Stomach smooth muscle (tissue), 2 donors: ENCODE results near the gene SDHA.
"Not testable (repeated sequence)": the region's sequence is repeated elsewhere in the genome, so short reads cannot be mapped to it uniquely, and the experiment has no call there.

Experiments
- H3K27ac ChIP-seq: one replicate; pipeline ENCODE4 v1.7.0; 2013; ENCODE audit warnings: mild to moderate bottlenecking, low read length, inconsistent platforms
- H3K27me3 ChIP-seq, 2 donors: one replicate each; pipeline ENCODE4 v1.7.0; 2013; ENCODE audit warnings: low read length in 2 of 2; ENCODE audit not compliant: insufficient read depth in 2 of 2, control insufficient read depth in 1 of 2
- H3K36me3 ChIP-seq, 2 donors: one replicate each; pipeline ENCODE4 v1.7.0; 2013; ENCODE audit warnings: low read length in 2 of 2; ENCODE audit not compliant: control insufficient read depth in 2 of 2, insufficient read depth in 2 of 2
- H3K4me1 ChIP-seq: one replicate; pipeline ENCODE4 v1.7.0; 2013; ENCODE audit warnings: low read length; ENCODE audit not compliant: control insufficient read depth, insufficient read depth
- H3K4me3 ChIP-seq, 2 donors: one replicate each; pipeline ENCODE4 v1.7.0; 2013; ENCODE audit warnings: low read length in 2 of 2
- H3K9ac ChIP-seq, 2 donors: one replicate each; pipeline ENCODE4 v1.7.0; 2013; ENCODE audit warnings: low read length in 2 of 2, mild to moderate bottlenecking in 1 of 2
- H3K9me3 ChIP-seq, 2 donors: one replicate each; pipeline ENCODE4 v1.7.0; 2013; ENCODE audit warnings: low read length in 2 of 2; ENCODE audit not compliant: control insufficient read depth in 2 of 2
- donor health status: healthy.
- donor health status: Pancreatic carcinoma.

Gene SDHA

DNA sequence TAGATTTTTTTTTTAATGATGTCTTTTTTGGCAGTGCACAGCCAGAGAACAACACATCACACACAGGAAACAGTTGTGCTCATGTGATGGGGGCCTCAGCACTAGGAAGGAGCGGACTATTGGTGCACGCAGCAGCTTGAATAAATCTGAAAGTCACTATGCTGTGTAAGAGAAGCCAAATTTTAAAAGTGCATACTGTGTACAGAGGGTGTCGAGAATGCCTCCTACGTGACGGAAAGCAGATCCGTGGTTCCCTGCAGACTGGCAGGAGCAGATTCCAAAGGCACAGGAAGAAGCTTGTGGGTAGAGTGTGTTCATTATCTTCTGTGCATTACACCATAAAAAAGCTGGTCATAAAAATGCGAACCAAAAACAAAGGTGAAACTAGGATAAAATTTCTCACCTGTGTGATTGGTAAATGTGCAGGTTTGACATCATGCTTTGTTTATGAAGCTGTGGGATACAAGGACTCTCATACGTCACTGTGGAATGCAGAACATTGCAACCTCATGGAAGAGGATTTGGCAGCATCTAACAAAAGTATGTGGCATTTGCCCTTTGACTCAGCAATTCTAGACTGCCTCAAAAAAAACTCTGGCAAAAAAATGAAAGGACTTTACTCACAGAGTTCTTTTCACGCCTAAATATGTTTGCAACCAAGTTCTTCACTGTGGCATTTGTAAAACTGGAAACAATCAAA, 45.3 kb downstream of the SDHA start:
- not testable (repeated sequence) for H3K9ac ChIP-seq, H3K4me3 ChIP-seq, H3K9me3 ChIP-seq, H3K27me3 ChIP-seq, H3K36me3 ChIP-seq
- Histone ChIP-seq H3K4me1 (peaks cover 13% of the 10 kb centered on the region), H3K27ac (peak overlapping the region; percentile 55)

DNA sequence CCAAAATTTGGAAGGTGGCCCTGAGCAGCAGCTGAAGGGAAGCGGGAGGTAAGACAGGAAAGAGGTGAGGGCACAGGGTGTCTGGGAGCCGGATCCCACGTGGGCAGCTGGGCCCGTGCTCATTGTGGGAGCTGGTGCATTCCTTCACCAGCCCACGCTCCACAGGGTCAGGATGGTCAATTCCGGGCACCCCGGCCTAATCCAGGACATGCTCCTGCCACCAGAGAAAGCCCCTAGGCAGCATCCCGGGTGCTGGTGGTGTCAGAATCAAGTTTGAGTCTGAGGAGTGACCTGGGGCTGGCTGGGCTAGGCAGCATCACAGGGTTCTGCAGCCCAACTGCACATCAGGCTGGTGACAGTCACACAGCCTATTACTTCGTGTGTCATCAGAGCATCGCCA, 46.2 kb downstream of the SDHA start:
- peak overlapping the region in 1 of 2 donors; percentile 15 for H3K4me3 ChIP-seq
- H3K4me1 ChIP-seq, result peaks cover 13% of the 10 kb centered on the region
- H3K9ac ChIP-seq, result no peak overlapping the region
- no peaks in the 10 kb centered on the region for H3K9me3 ChIP-seq
- H3K27me3 ChIP-seq, result no peaks in the 10 kb centered on the region
- peaks cover 5 to 10% of the 10 kb centered on the region in 2 donors for H3K36me3 ChIP-seq
- peak overlapping the region; percentile 55 for H3K27ac ChIP-seq

DNA sequence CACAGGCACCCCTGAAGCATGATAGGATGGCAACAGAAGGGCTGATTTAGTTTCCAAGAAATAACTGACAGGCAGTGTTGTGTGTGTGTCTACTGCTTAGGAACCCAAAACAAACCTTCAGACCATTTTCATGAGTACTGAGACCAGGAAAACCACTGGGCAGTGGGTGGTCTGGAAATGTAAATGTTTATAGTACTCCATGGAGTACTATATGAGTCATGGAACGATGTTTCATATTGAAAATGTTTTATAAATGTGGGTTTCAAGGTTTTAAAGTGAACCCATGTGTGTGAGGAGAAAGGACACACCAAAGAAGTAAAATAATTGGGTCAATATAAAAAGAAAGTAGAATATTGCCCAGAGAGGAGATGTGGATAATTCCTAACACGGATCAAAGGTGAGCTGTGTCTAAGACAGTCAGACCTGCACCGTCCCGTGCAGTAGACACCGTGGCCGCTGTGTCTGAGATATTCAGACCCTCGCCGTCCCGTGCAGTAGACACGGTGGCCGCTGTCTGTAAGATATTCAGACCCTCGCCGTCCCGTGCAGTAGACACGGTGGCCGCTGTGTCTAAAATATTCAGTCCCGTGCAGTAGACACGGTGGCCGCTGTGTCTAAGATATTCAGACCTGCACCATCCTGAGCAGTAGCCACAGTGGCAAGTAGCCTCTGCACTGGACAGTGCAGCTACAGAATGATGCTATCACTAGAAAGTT, 48.3 kb downstream of the SDHA start:
- H3K9me3 ChIP-seq, H3K4me3 ChIP-seq, H3K27ac ChIP-seq, H3K9ac ChIP-seq, H3K27me3 ChIP-seq, H3K36me3 ChIP-seq: not testable (repeated sequence)
- H3K4me1 ChIP-seq, result peaks cover 20% of the 10 kb centered on the region

DNA sequence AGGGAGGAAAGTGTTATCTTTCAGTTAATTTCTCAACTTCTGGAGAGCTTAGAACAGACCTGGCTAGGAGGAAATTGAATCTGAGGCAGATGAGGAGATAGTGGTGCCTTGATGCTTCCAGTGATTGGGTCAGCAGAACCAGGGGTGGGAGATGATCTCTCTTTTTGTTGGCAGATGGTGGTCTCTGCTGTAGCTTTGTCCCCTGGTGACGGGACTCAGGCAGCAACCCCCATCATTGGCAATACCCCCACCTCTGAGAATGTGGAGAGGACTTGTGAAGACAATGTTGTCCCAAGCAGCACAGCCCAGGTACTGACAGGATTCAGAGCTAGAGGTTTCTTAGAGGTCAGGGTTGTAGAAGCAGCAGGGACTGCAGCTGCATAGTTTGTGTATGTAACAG, 49.6 kb downstream of the SDHA start:
- Histone ChIP-seq H3K36me3 (peaks cover 5 to 10% of the 10 kb centered on the region in 2 donors), H3K27me3 (no peaks in the 10 kb centered on the region), H3K9me3 (no peaks in the 10 kb centered on the region), H3K4me3 (no peak overlapping the region), H3K4me1 (peaks cover 20% of the 10 kb centered on the region), H3K27ac (no peak overlapping the region), H3K9ac (no peak overlapping the region)

DNA sequence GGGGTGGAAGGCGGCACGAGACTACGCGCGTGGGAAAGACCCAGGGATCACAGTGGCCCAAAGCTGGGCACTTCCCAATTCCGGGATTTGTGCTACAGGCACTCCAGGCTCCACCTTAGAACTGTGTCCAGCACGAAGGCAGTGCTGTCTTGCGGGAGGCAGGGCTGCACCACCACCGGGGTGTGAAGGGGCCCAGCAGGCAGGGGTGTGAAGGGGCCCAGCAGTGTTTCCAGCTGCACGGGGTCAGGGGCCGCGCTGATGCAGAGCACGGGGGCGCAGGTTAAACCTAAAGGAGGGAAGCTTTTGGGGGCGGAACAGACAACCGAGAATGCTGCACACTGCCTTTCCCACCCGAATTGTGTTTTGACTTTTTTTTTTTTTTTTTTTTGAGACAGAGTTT, 52.2 kb downstream of the SDHA start:
- Histone ChIP-seq H3K9ac (no peak overlapping the region), H3K27me3 (no peaks in the 10 kb centered on the region), H3K4me1 (peaks cover 12% of the 10 kb centered on the region), H3K27ac (no peak overlapping the region), H3K9me3 (no peaks in the 10 kb centered on the region), H3K4me3 (peak overlapping the region in 1 of 2 donors; percentile 84), H3K36me3 (peaks cover 2 to 12% of the 10 kb centered on the region in 2 donors)

DNA sequence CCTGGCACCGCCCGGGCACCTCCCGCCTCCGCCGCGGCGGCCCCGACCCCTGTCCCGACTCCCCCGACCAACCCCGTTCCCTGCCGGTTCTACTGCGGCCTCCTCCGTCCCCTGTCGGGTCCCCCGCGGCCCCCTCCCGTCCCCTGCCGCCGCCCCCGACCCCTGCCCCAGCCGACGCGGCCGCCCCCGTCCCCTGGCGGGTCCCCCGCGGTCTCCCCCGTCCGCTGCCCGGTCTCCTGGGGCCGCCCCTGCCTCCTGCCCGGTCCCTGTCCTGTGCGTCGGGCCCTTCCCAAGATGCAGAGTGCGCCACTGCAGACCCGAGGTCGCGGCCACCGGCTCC, 53.7 kb downstream of the SDHA start:
- H3K9me3 ChIP-seq, H3K27me3 ChIP-seq: not testable (repeated sequence)
- H3K9ac ChIP-seq, result peak overlapping the region; percentile 75 to 85
- peak overlapping the region; percentile 78 to 84 for H3K4me3 ChIP-seq
- H3K4me1 ChIP-seq, result peaks cover 12% of the 10 kb centered on the region
- peaks cover 0 to 15% of the 10 kb centered on the region in 2 donors for H3K36me3 ChIP-seq
- peak overlapping the region; percentile 89 for H3K27ac ChIP-seq

DNA sequence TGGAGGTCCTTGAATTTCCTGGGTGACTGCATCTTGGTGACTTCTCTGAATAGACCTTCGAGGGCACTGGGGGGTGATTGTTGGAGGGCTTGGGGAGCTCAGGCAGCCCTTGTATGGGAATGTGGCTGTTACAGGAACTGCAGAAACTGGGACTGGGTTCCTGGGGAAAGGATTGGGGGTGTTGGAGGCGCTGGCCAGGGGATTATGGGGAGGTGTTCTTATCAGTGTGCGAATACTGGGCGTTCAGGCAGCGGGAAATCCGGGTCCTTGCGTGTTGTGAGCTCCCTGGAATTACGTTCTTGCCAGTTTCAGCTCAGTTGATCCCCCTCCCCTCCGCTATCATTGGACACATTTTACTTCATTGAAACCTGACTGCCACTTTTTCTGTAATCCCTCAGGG, 55.0 kb downstream of the SDHA start:
- H3K9me3 ChIP-seq, H3K9ac ChIP-seq, H3K4me3 ChIP-seq, H3K36me3 ChIP-seq, H3K27me3 ChIP-seq, H3K27ac ChIP-seq: not testable (repeated sequence)
- peaks cover 12% of the 10 kb centered on the region for H3K4me1 ChIP-seq

DNA sequence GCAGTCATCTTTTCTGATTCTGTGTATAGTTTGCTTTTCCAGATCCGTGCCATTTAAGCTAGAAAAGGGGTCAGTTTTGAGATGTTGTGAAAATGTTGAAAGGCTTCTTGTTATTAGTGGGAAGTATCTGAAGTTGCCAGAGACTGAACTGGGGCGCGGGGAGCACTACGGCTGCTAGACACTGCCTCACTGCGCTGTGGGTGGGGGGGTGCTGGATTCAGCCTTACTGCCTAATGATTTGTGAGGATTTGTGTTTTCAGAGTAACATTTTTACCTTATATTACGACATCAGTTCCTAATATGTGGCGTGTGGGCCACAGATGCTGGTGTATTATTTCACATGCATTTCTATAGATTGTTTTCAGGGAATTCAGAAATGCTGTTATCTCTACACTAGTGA, 55.4 kb downstream of the SDHA start:
- not testable (repeated sequence) for H3K9ac ChIP-seq, H3K27ac ChIP-seq, H3K4me3 ChIP-seq

DNA sequence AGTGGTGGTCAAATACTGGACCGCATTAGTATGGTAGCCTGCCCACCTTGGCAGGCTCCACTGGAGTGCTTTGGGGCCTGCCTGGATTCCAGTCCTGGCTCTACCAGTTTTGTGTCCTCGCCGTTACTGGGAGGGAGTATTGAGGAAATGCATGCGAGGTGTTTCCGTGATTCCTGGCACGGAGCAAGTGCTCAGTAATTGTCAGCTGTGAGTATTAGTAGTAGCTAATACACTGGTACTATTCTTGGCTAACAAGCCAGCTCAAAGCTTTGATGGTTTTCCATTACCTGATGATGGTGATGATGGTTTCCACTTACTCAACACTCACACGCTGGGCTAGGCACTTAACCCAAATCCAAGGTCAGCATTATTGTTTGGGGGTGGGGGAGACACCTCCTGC, 56.2 kb downstream of the SDHA start:
- H3K27ac ChIP-seq, H3K36me3 ChIP-seq, H3K9me3 ChIP-seq, H3K27me3 ChIP-seq, H3K9ac ChIP-seq, H3K4me3 ChIP-seq: not testable (repeated sequence)
- peaks cover 12% of the 10 kb centered on the region for H3K4me1 ChIP-seq

More for the DNA sequence above, 55.4 kb downstream of the SDHA start:
- not testable (repeated sequence) for H3K9me3 ChIP-seq, H3K36me3 ChIP-seq, H3K27me3 ChIP-seq
- peaks cover 12% of the 10 kb centered on the region for H3K4me1 ChIP-seq

DNA sequence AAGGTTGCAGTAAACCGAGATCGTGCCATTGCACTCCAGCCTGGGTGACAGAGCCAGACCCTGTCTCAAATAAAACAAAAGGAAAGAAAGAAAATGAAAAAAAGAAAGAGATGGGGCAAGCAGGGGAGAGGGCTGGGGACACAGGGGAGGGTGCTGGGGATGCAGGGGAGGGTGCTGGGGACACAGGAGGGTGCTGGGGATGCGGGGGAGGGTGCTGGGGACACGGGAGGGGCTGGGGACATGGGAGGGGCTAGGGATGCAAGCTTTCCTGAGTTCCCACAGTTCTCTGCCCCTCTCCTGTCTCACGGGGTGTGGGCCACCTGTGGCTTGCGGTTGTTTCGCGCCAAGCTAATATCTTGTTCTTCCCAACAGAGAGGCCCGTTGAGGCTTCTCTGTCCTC, 60.5 kb downstream of the SDHA start:
- no peak overlapping the region for H3K4me3 ChIP-seq
- no peaks in the 10 kb centered on the region for H3K4me1 ChIP-seq
- no peaks in the 10 kb centered on the region for H3K9me3 ChIP-seq
- no peaks in the 10 kb centered on the region for H3K27me3 ChIP-seq
- H3K27ac ChIP-seq, result no peak overlapping the region
- peaks cover 0 to 13% of the 10 kb centered on the region in 2 donors for H3K36me3 ChIP-seq
- no peak overlapping the region for H3K9ac ChIP-seq

DNA sequence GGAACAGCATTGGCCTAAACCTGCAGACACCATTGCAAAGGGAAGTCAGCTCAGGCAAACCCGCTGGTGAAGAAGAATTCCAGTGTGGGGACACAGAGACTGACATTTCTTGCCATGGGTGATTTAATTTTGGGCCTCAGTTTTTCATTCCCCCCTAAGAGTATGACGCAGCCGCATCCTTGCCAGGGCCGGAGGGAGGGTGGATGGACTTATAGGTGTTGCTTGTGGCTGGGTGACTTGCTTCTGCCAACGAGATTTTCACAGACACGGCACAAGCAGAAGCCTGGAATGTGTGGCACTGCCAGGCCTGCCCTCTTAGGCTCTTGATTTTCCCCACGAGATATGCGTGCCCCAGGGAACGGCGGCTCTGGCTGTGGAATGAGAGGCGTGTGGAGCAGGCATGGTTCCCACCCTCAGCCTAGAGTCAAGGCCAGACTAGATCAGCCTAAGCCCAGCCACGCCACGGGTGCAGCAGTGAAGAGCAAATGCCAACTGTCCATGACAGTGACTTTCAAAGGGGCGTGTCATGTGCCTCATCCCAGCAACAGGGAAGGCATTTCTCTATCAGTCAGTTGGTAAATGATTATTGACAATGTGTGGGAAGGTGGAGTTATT, 61.0 kb downstream of the SDHA start:
- not testable (repeated sequence) for H3K4me1 ChIP-seq, H3K9ac ChIP-seq, H3K27ac ChIP-seq, H3K9me3 ChIP-seq, H3K4me3 ChIP-seq, H3K27me3 ChIP-seq
- H3K36me3 ChIP-seq, result peaks cover 0 to 10% of the 10 kb centered on the region in 2 donors
